ENCODE measurements around the gene CASP10.

- TF ChIP-seq POLR2A (IDR thresholded peaks at IDR 0.05; ENCODE audit: low read depth, low read length), result no peak
- no peak for TF ChIP-seq POLR2AphosphoS5 (IDR thresholded peaks at IDR 0.05; ENCODE audit: low read depth, low read length)
- TF ChIP-seq TAF1 (IDR thresholded peaks at IDR 0.05; ENCODE audit: borderline replicate concordance, low read depth, low read length), result no peak
Measured at GRCh38 chr2:201185863-201186262, 2.9 kb downstream of the CASP10 start.

Data from GM12892 (cell line).